ENCODE measurements around the gene STAM.
A peak's percentile ranks its signal among the peaks of the same experiment; 100 is the strongest.
"Not testable (repeated sequence)": the region's sequence is repeated elsewhere in the genome, so short reads cannot be mapped to it uniquely, and the experiment has no call there.

Gene STAM

GRCh38 chr10:17643755-17644484, at the start of gene STAM:
STAM (plus strand) TSS chr10:17644151; CDS start chr10:17644340, 189 bp downstream.
- DNase-seq, result peak; percentile 67

GRCh38 chr10:17597386-17597785, 46.6 kb upstream of the STAM start:
- DNase-seq, result no peak

GRCh38 chr10:17599089-17599488, 44.9 kb upstream of the STAM start:
- no peak for DNase-seq

GRCh38 chr10:17605936-17606335, 38.0 kb upstream of the STAM start:
- DNase-seq, result no peak

GRCh38 chr10:17606547-17607040, 37.4 kb upstream of the STAM start:
- no peak for DNase-seq

- DNase-seq, result no peak
Observed at GRCh38 chr10:17607060-17607459, 36.9 kb upstream of the STAM start.

- DNase-seq, result no peak
Observed at GRCh38 chr10:17607603-17608332, 36.2 kb upstream of the STAM start.

GRCh38 chr10:17609523-17610079, 34.4 kb upstream of the STAM start:
- DNase-seq, result no peak

GRCh38 chr10:17616403-17617030, 27.4 kb upstream of the STAM start:
- no peak for DNase-seq

GRCh38 chr10:17617031-17617911, 26.7 kb upstream of the STAM start, which contains the start of gene HACD1:
HACD1 (minus strand) TSS chr10:17617374; CDS start chr10:17617339, 35 bp downstream.
- DNase-seq, result peak; percentile 0

GRCh38 chr10:17622061-17622460, 21.9 kb upstream of the STAM start:
- no peak for DNase-seq

GRCh38 chr10:17624996-17625395, 19.0 kb upstream of the STAM start:
- DNase-seq, result no peak

GRCh38 chr10:17626656-17627055, 17.3 kb upstream of the STAM start:
- no peak for DNase-seq

GRCh38 chr10:17632590-17632989, 11.4 kb upstream of the STAM start:
- not testable (repeated sequence) for DNase-seq

GRCh38 chr10:17633353-17633752, 10.6 kb upstream of the STAM start:
- no peak for DNase-seq

- no peak for DNase-seq
Observed at GRCh38 chr10:17637869-17638268, 6.1 kb upstream of the STAM start.

GRCh38 chr10:17640331-17640816, 3.6 kb upstream of the STAM start:
- DNase-seq, result no peak

GRCh38 chr10:17643339-17643754, 604 bp upstream of the STAM start:
- DNase-seq, result no peak

- no peak for DNase-seq
Observed at GRCh38 chr10:17644485-17644943, 563 bp downstream of the STAM start.

- no peak for DNase-seq
Observed at GRCh38 chr10:17645621-17646345, 1.8 kb downstream of the STAM start.

- no peak for DNase-seq
Observed at GRCh38 chr10:17647326-17647725, 3.4 kb downstream of the STAM start.

All from NCI-H2107 (cell line).